T-helper 17 cell (primary cell): ENCODE results near the gene NOP53. TPM values are rescaled to one million over a fixed set of nuclear protein-coding genes. Genes with fewer than 3 reads are reported as not detected.

Experiments
- ATAC-seq: fragments of 150-1000 bp; cut with Tn5 transposase; 2 replicates; pipeline ENCODE4 v1.10.0; 2021; ENCODE audit warnings: mild to moderate bottlenecking, moderate library complexity
- DNase-seq, 3 donors: peaks; one replicate each; pipeline versions ENCODE4 v3.0.0 to v3.0.0-alpha.2; 2020 to 2021
- H3K9me3 ChIP-seq: one replicate; pipeline ENCODE4 v1.7.0; 2013; ENCODE audit warnings: low read length, mild to moderate bottlenecking; ENCODE audit not compliant: control insufficient read depth, poor library complexity, severe bottlenecking
- H3K27ac Mint-ChIP-seq: one replicate; pipeline ENCODE4 v1.8.0; 2022; ENCODE audit warnings: mild to moderate bottlenecking, moderate library complexity, mixed read lengths
- H3K27me3 Mint-ChIP-seq: one replicate; pipeline ENCODE4 v1.8.0; 2022; ENCODE audit warnings: mixed read lengths
- H3K36me3 Mint-ChIP-seq: one replicate; pipeline ENCODE4 v1.8.0; 2022; ENCODE audit warnings: low read depth, mixed read lengths
- H3K4me1 Mint-ChIP-seq: one replicate; pipeline ENCODE4 v1.8.0; 2022; ENCODE audit warnings: mild to moderate bottlenecking, mixed read lengths
- H3K4me3 Mint-ChIP-seq: one replicate; pipeline ENCODE4 v1.8.0; 2022; ENCODE audit warnings: mild to moderate bottlenecking, moderate library complexity, mixed read lengths
- total RNA-seq, 4 donors: library from RNA in 2 of 4; stranded (reverse) in 2 of 4; gene quantifications; one replicate each; pipeline ENCODE4 v1.2.3 and lab custom pipeline; 2022 to 2026

The NOP53 gene
- total RNA-seq (100 to 1,000 TPM; 742 to 873 TPM), total RNA-seq (lab: John Stamatoyannopoulos, UW) (370 to 592 reads per million in 2 donors)

GRCh38 chr19:47745010-47745901 is at the start of gene NOP53:
TSS of gene NOP53 (plus strand) at chr19:47745546. CDS start at chr19:47745560, 14 bp downstream.
- H3K4me1 Mint-ChIP-seq, result peaks cover 24% of the 10 kb centered on the region
- H3K27me3 Mint-ChIP-seq, result no peaks in the 10 kb centered on the region
- DNase-seq, result peak; percentile 90 to 94 (median 93)
- H3K4me3 Mint-ChIP-seq, result peak within 1 kb of the TSS; percentile 99
- H3K36me3 Mint-ChIP-seq, result peaks cover 2% of the 10 kb centered on the region
- no peaks in the 10 kb centered on the region for H3K9me3 ChIP-seq
- H3K27ac Mint-ChIP-seq, result peak within 1 kb of the TSS; percentile 99
- ATAC-seq, result peak; percentile 85

- Mint-ChIP-seq H3K27me3 (no peaks in the 10 kb centered on the region), H3K36me3 (no peaks in the 10 kb centered on the region), H3K4me3 (no peak overlapping the region), H3K27ac (no peak overlapping the region), H3K4me1 (peaks cover 5% of the 10 kb centered on the region)
- ATAC-seq (no peak), DNase-seq (no peak)
- H3K9me3 ChIP-seq, result no peaks in the 10 kb centered on the region
These were observed 48.7 kb upstream of the NOP53 start for GRCh38 chr19:47696635-47697034.

- Mint-ChIP-seq H3K27ac (no peak overlapping the region), H3K27me3 (no peaks in the 10 kb centered on the region), H3K36me3 (no peaks in the 10 kb centered on the region), H3K4me3 (no peak overlapping the region), H3K4me1 (peaks cover 5% of the 10 kb centered on the region)
- DNase-seq (peak; percentile 21 to 32 (median 22)), ATAC-seq (peak; percentile 63)
- no peaks in the 10 kb centered on the region for H3K9me3 ChIP-seq
These were observed 47.3 kb upstream of the NOP53 start for GRCh38 chr19:47697863-47698609.

GRCh38 chr19:47698631-47699359 is 46.6 kb upstream of the NOP53 start:
- Mint-ChIP-seq H3K4me1 (peaks cover 5% of the 10 kb centered on the region), H3K4me3 (no peak overlapping the region), H3K27ac (no peak overlapping the region), H3K36me3 (no peaks in the 10 kb centered on the region), H3K27me3 (no peaks in the 10 kb centered on the region)
- ATAC-seq, result no peak
- DNase-seq, result no peak
- H3K9me3 ChIP-seq, result no peaks in the 10 kb centered on the region

- peaks cover 5% of the 10 kb centered on the region for H3K4me1 Mint-ChIP-seq
- H3K27ac Mint-ChIP-seq, result no peak overlapping the region
- no peaks in the 10 kb centered on the region for H3K27me3 Mint-ChIP-seq
- no peaks in the 10 kb centered on the region for H3K9me3 ChIP-seq
- ATAC-seq (peak; percentile 75), DNase-seq (peak in 2 of 3 donors; percentile 28 to 41)
- no peaks in the 10 kb centered on the region for H3K36me3 Mint-ChIP-seq
- no peak overlapping the region for H3K4me3 Mint-ChIP-seq
These were observed 45.9 kb upstream of the NOP53 start for GRCh38 chr19:47699360-47699917.

GRCh38 chr19:47700934-47701716 is 44.2 kb upstream of the NOP53 start:
- Mint-ChIP-seq H3K4me3 (no peak overlapping the region), H3K4me1 (no peaks in the 10 kb centered on the region), H3K36me3 (no peaks in the 10 kb centered on the region), H3K27me3 (no peaks in the 10 kb centered on the region), H3K27ac (no peak overlapping the region)
- no peak for DNase-seq
- H3K9me3 ChIP-seq, result no peaks in the 10 kb centered on the region
- ATAC-seq, result no peak

GRCh38 chr19:47701717-47702552 is 43.4 kb upstream of the NOP53 start:
- H3K27me3 Mint-ChIP-seq, result peaks cover 4% of the 10 kb centered on the region
- DNase-seq (no peak), ATAC-seq (no peak)
- H3K4me1 Mint-ChIP-seq, result peaks cover 1% of the 10 kb centered on the region
- H3K9me3 ChIP-seq, result no peaks in the 10 kb centered on the region
- no peak overlapping the region for H3K4me3 Mint-ChIP-seq
- no peak overlapping the region for H3K27ac Mint-ChIP-seq
- H3K36me3 Mint-ChIP-seq, result no peaks in the 10 kb centered on the region

GRCh38 chr19:47702671-47703070 is 42.7 kb upstream of the NOP53 start:
- no peak for ATAC-seq
- Mint-ChIP-seq H3K36me3 (no peaks in the 10 kb centered on the region), H3K27ac (no peak overlapping the region), H3K4me3 (no peak overlapping the region), H3K27me3 (peaks cover 12% of the 10 kb centered on the region), H3K4me1 (peaks cover 7% of the 10 kb centered on the region)
- no peaks in the 10 kb centered on the region for H3K9me3 ChIP-seq
- DNase-seq, result no peak

- Mint-ChIP-seq H3K36me3 (no peaks in the 10 kb centered on the region), H3K4me3 (no peak overlapping the region), H3K4me1 (peaks cover 7% of the 10 kb centered on the region), H3K27ac (no peak overlapping the region), H3K27me3 (peaks cover 12% of the 10 kb centered on the region)
- DNase-seq, result no peak
- H3K9me3 ChIP-seq, result no peaks in the 10 kb centered on the region
- ATAC-seq, result no peak
These were observed 42.0 kb upstream of the NOP53 start for GRCh38 chr19:47703301-47703700.

- H3K27ac Mint-ChIP-seq, result no peak overlapping the region
- DNase-seq (no peak), ATAC-seq (no peak)
- H3K4me1 Mint-ChIP-seq, result peaks cover 7% of the 10 kb centered on the region
- H3K27me3 Mint-ChIP-seq, result peaks cover 12% of the 10 kb centered on the region
- no peaks in the 10 kb centered on the region for H3K9me3 ChIP-seq
- peak overlapping the region; percentile 33 for H3K4me3 Mint-ChIP-seq
- no peaks in the 10 kb centered on the region for H3K36me3 Mint-ChIP-seq
These were observed 41.3 kb upstream of the NOP53 start for GRCh38 chr19:47704024-47704423.

GRCh38 chr19:47704656-47705055 is 40.7 kb upstream of the NOP53 start:
- Mint-ChIP-seq H3K4me3 (no peak overlapping the region), H3K27me3 (peaks cover 12% of the 10 kb centered on the region), H3K27ac (no peak overlapping the region), H3K4me1 (peaks cover 7% of the 10 kb centered on the region), H3K36me3 (no peaks in the 10 kb centered on the region)
- no peak for DNase-seq
- H3K9me3 ChIP-seq, result no peaks in the 10 kb centered on the region
- ATAC-seq, result no peak
